ENCODE measurements around the gene MTUS2.
"Not testable (repeated sequence)": the region's sequence is repeated elsewhere in the genome, so short reads cannot be mapped to it uniquely, and the experiment has no call there.

Gene MTUS2

DNA sequence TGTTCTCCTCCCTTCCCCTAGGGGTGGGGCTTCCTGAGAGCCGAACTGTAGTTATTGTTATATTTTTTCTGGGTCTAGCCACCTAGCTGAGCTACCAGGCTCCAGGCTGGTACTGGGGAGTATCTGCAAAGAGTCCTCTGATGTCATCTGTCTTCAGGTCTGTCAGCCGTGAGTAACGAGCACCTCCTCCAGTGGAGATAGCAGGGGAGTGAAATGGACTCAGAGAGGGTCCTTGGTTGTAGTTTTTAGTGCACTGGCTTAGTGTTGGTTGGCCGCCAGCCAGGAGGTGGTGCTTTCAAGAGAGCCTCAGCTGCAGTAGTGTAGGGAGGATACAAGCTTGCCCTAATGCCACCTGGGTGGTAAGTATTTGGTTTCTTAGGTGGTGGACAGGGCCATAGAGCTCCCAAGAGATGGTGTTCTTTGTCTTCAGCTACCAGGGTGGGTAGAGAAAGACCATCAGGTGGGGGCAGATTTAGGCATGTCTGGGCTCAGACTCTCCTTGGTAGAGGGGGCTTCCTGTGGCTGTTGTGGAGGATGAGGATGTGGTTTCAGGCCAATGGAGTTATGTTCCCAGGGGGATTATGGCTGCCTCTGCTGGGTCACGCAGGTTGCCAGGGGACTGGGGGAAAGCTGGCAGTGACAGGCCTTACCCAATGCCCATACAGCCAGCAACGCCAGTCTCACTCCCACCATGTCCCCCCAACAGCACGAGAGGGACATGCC lies 525.9 kb downstream of the MTUS2 start:
- not testable (repeated sequence) for DNase-seq

DNA sequence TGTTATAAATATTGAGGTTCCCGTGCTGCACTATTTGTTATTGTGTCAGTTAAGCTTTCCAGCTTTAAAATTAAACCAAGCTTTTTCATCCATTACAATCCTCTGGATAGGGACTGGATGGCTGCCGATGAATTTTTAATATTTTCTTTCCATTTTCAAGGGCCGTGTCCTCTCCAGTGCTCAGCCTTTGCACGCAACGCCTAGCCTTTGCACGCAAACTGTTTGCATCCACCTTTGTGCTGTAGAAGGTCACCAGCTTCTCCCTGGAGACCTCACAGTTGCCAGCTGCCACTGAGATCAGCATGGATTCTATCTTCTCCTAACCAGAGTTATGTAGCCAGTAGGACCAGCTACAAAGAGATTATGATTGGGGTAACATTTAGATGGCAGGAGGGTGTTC lies 534.9 kb downstream of the MTUS2 start:
- no peak for DNase-seq

DNA sequence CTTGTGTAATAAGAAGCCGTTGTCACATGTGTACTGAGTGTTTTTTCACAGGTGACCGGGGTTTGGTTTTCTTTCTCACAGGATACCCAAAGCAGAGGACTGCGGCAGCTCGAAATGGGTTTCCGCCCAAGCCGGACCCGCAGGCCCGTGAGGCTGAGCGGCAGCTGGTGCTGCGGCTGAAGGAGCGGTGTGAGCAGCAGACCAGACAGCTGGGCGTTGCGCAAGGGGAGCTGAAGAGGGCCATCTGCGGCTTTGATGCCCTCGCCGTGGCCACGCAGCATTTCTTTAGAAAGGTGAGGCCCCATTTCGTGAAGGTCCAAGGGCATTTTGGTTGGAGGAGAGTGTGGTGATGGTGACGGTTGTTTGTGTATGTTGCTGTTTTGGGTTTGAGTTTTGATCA lies 539.0 kb downstream of the MTUS2 start:
- no peak for DNase-seq

DNA sequence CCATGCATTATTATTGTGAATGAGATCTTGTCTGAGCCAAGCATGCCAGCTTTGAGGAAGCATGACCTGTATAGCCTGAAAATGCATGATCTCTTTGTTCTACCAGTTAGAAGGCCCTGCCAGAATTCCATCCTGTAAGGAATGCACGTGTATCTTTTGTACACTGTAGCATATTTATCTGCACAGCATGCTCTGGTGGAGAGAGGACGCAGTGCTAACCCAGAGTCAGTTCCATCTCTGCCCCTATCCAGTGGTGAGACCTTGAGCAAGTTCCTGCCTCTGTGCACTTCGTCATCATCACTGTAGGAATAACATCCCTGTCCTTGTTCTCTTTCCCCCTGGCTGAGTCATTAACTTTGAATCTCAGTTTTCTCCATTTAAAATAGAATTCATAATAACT lies 541.6 kb downstream of the MTUS2 start:
- DNase-seq: peak; percentile 2

DNA sequence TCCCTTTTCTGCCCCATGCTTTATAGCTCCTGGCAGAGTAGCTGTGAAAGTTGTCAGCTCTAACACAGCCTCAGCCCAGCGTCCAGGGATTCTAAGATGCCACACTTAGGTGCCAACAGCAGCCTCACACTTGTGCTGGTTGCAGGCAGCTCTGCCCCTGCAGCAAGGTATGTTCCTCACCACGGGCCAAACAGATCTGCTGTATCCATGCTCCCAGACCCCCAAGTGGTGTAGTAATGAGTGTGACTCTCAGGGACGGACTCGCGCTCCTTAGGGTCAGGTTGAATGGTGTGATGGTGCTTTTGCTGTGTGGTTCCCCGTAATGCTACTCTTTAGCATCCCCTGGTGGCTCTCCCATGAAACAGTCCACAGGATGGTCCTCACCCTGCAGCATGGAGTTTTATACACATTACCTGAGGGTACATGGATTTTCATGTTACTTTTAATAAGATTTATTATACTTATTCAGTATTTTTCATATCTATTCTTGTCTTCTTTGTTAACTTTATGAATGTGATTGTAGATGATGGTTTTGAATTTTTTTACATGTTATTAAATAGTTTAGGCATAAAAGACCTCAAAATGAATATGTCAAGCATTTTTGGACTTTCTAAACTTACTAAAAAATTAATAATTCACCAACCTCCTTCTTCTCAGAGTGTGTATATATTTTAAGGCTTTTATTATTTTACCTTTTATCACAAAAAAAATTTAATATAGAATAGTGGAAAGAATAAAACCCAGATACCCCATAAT lies 542.9 kb downstream of the MTUS2 start:
- peak; percentile 48 for DNase-seq

DNA sequence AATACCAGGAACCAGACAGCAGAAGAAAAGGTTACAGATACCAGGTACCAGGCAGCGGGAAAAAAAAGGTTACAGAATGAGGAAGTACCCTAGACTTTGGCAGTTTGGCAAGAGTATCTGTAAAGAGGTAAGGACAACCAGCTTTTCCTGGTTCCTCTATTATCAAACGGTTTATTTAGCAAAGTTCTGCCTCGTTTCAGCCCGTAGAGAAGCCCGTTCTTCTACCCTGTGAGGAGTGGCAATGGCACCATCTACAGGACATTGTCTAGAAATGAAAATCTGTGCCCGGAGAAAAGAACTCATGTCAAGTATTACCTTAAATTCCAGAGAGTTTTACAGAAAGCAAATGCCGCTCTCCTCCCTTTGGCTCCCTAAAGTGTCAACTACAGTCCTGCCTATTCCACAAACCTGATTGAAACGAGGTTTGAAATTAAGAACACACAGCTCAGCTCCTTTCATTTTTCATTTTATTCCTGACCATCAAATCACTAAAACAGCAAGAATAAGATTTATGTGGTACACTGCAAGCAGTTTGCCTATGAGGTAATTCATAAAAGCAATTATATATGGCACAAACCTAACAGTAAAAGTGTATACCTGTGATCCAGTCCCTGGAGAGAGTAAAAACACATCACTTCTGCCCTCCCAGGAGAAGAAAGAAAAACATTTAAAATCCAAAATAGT lies 549.1 kb downstream of the MTUS2 start:
- peak; percentile 45 for DNase-seq

DNA sequence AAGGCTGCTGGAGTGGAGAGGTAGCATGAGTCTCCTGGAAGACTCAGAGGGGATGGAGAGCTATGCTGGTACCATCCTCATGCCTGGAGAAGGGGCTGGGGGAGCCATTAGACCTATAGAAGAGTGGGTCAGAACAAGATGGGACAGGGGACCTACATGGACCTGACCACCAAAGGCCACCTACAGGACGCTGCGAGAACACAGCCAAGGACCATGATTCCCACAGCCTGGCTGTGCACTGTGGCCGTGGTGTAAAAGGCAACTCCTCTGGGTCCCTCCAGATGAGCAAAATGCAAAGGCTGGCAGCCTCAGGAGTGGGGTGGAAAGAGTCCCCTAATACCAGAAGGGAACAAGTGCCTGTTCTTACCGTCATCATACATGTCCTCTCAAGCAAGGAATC lies 559.1 kb downstream of the MTUS2 start:
- no peak for DNase-seq

DNA sequence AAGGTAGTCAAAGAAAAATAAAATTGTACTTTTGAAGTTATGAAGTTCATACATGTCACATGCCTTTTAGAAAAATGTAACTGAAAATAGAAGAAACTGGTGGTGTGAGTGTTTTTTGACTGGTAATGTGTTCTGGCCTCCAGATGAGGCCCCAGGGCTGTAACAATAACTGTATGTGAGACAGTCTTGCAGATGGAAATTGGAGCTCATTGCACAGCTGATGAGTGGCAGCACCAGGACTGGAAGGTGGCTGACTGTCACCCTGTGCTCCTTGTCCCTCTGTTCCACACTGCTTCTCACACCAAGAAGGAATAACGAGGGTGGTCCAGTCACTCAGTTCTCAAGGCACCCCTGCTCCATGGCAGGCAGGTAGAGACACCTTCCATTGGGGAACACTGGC lies 559.7 kb downstream of the MTUS2 start:
- no peak for DNase-seq

DNA sequence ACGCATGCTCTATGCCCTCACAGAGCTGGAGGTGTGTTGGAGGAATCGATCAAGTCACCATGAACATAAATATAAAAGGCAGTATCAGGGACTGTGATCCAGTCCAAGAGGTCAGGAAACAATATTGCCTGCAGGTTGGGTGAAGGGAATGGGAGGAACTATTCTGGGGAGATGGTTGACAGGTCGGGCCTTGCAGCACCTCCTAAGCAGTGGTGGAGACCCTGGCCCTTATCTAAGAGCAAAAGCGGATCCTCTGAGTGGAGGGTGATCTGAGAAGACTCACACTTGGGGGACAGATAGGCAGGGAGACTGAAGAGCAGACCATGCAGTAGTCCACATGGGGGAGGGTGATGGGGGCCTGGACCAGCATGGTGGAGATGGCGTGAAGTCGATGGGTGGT lies 561.9 kb downstream of the MTUS2 start:
- no peak for DNase-seq

DNA sequence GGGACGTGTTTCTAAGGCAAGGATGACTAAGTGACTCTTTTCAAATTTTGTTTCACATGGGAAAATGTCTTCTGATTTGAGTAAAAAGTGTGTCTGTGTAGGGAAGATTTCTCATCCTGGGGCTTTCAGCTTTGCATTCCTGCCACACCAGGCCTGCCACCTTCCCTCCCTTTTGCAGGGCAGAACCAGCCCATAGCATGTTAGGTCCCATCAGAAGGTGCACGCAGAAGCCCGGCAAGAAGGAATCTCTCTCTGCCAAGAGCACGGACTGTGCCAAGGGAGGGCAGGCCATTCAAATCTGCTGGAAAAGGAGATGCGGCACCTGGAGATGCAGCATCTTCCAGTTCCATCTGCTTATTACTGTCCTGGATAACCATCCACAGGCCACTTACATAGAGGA lies 563.3 kb downstream of the MTUS2 start:
- DNase-seq: no peak

DNA sequence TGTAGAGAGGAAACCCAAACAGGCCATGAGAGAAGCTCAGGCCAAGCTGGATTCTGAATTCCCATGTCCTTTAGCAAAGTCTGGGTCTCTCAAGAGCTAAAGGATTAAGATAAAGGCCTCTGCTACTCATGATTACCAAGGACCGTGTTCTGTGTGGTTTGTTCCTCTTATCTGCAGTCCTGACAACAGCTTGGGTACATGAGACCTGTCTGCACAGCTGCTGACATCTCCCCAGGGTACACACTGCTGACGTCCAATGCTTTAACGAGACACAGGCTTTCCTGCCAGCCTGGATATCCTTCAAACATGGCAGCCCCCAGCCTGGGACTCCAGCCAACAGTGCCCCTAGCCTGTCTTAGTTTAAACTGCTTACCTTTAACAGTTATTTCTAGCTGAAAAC lies 564.3 kb downstream of the MTUS2 start:
- DNase-seq: no peak

DNA sequence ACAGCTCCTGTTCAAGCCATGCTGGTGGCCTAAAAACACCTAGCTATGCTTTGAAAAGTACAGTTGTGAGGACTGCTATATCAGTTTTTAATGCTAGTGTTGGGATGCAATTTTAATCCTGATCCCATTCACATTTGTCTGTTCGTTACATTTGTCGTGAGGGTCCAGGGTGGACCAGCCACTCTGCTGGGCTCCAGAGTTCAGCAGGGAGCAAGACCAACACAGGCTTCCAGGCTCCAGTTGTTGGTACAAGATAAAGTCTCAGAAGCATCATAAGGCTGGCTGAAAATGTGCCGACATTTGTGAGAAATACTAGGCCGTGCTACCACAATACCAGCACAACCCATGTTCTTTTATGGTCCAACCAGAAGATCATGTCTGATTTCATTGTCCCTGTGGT lies 564.7 kb downstream of the MTUS2 start:
- no peak for DNase-seq

DNA sequence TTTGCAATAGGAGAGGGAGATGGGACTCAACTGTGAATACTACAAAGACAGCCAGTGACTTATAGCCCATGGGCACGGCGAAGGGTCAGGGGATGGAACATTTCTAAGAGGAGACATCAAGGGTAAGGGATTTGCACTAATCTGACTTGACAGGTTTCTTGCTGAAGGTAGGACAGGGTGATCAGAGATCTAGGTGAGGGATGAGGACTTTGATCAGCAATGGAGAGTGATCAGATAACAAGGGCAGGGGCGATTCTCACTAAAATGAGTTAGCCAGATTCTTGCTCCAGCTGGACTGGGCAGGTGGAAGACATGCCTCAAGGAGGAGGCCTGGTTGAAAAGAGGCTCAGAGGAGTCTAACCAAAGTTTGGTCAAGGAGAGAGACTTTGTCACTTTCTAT lies 566.1 kb downstream of the MTUS2 start:
- no peak for DNase-seq

DNA sequence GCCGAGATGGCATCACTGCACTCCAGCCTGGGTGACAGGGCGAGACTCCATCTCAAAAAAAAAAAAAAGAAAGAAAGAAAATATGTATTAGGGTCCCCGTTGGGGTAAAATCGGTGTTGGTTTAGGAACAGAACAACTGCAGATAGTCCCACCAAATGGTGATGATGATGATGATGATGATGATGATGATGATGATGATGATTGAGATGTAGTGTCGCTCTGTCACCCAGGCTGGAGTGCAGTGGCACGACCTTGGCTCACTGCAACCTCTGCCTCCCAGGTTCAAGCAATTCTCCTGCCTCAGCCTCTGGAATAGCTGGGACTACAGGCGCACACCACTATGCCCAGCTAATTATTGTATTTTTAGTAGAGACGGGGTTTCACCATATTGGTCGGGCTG lies 570.5 kb downstream of the MTUS2 start:
- DNase-seq: not testable (repeated sequence)

DNA sequence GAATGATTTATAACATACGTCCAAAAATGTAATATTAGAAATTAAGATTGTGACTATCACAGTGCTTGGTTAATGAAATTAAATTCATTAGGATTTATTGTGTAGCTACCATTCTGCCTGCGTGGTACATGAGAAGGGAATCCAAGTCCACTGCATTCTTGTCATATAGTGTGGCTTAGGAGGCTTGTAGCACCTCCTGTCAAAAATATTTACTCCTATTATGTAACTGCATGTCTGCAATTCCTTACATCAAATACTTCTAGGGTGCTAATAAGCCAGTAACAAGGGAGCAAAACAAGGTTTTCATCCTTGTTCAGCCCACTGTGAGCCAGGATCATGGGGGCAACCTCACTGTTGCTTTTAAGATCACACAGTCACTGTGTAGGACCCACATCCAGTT lies 576.3 kb downstream of the MTUS2 start:
- DNase-seq: no peak

DNA sequence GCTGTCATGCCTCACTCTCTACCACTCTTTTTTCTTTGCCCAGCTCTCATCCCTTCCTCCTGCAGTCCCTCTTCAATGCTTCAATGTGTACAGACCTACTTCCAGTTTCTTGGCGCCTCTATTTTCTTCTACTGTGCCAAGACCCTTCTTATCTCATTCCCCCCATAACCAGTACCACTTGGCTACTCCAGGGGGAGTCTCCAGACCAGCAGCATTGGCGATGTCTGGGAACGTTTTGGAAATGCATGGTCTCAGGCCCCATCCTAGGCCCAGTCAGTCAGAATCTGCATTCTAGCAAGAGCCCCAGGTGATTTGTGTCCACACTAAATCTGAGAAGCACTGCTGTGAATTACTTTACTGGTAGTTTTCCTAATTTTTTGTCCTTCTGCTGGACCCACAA lies 577.1 kb downstream of the MTUS2 start:
- no peak for DNase-seq

DNA sequence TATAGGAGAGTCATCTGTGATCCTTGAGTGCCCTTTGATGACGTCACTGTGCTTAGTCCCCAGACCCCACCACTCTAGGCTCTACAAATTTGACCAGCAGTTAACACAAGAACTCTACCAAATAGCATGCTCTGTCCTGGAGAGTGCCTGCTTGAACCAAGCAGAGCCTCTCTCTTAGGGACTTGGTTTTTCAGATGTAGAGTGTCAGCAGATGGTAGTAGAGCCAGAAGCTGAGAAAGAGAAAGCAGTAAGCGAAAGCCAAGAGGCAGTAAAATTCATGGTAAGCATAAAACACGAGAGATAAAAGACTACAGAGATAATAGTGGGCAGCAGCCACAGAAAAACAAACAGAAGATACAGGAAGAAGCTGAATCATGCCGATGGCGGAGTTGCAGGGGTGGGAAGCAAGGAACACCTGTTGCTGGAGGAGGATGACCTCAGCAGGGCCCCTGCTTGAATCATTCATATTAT lies 582.1 kb downstream of the MTUS2 start:
- DNase-seq: no peak

DNA sequence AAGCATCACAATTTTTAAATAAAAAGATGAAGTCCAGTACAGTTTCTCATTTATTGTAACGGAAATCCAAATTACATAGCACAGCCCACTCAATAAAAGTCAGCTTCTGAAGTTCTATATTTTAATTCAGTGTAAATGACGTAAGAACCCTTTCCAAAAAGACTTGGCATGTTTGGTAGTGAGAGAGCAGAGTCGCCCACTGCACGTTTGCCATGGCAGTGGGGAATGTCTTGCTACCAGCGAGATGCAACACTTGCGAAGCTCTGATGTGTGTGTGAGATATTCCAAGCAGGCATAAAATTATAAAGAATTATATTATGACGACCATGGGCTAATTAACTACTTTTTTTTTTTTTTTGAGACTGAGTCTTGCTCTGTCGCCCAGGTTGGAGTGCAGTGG lies 585.3 kb downstream of the MTUS2 start:
- no peak for DNase-seq

DNA sequence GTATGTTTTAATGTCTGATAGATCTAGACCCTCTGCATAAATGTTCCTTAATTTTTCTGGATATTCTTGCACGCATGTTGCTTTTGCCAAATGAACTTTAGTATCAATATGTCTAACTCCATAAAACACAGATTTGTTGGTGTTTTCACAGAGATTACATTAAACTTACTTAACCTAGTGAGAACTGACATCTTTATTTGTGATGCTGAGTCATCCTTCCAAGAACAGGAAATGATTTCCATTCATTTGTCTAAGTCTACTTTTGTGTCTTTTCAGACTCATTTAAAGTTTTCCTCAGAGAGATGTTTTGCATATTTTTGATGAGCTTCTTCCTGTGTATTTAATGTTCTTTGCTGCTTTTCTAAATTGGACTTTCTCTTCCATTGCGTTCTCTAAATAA lies 591.3 kb downstream of the MTUS2 start:
- peak; percentile 72 for DNase-seq

DNA sequence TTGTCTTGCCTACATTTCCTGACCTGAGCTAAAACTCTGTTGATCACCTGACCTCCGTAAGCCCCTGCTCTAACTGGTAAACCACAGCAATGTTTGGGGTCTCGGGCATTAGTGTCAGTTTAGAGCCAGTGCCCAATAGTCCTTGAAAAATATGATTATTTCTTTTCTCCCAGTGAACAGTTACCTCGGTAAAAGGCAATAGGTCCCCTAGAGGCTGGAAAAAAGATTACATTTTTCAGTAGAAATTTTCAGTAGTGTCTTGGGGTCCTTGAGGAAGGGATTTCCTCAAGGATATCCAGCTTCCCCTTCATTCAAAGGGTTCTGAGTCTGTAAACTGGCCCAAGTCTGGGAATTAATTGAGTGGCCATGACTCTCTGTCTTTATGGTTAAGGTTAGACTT lies 597.9 kb downstream of the MTUS2 start:
- no peak for DNase-seq

DNA sequence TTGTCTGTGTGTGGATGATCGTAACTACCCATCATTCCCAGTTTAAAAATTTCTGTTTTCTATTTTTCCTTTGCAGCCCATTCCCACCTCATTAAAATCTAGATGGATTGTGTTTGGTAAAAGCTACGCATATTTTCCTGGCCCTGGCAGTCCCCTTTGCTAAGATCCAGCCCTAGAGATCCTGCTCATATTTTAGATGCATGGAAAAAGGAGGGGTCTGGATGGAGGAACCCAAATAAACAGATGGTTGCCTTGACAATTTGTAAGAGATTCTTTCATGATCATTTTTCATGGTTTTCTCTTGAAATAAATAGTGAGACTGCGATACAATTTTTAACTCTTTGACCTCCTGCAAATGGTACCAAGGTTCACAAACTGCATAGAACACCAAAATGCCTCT lies 601.0 kb downstream of the MTUS2 start:
- DNase-seq: no peak

DNA sequence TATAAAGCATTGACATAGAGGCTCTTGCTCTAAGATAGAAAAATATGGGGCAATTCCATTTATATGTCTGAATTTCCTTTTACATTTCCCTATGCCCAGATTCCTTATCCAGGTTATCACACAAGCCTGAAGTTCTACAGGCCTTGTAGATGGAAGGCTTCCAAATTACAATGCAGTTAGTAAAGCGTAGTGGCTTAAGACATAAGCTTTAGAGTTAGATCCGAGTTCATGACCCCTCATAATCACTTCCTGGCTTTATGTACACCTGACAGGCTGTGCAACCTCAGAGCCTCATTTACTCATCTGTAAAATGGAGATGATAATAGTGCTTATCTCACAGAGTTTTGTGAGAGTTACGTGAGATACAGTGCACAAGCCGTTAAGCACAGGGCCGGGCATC lies 601.9 kb downstream of the MTUS2 start:
- no peak for DNase-seq

DNA sequence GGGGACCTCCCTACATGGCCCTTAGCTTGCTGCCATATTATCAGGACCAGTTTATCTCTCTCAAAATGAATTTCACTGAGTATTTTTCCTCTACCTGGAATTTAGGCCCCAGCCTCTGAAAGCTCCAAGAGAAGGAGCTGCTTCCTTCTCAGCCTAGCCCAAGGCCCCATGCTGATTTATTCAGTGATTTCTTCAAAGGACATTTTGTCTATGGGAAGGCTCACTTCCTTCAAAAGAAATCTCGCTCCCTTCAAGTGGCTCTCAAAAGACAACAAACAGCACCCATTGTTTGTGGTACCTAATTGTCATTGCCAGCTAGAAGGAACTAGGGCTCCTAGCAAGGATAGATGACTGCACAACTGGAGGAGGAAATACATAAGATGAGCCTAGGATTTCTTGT lies 602.9 kb downstream of the MTUS2 start:
- no peak for DNase-seq

DNA sequence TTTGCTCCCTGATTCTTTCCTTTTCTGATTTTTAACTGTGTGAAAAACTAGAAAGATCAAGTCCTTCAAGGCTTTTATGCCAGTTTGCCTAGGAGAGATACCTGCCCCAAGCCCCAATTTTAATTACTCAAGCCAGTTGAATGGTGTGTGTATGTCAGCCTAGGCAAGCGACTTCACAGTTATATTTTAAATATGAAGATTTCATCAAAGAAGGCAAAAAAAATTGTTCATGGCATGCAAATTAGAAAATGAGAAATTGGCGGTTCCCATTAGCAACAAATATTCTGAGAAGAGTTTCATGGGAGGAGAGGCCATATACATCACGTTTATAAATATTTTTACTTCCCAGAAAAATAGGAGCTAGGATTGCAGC lies 607.8 kb downstream of the MTUS2 start:
- no peak for DNase-seq
